ENCODE measurements around the gene ERP29.

The ERP29 gene

DNA sequence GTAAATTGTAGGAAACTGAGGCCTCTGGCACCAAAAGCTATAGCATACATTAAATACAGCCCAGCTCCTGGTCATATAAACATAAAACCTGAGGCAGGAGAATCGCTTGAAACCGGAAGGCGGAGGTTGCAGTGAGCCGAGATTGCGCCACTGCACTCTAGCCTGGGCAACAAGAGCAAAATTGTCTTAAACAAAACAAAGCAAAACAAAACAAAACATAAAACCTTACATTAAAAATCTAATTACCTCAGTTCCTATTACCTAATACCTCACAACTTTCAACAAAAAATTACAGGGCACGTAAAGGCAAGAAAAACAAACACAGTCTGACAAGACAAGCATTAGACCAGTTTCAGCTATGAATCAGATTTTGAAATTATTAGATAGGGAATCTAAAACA, 36.9 kb upstream of the ERP29 start:
- no peaks in the 10 kb centered on the region for H3K4me1 ChIP-seq (ENCODE audit: low read depth, poor library complexity, severe bottlenecking)
- no peak overlapping the region for H3K9ac ChIP-seq
- no peak overlapping the region for H3K27ac ChIP-seq
- no peaks in the 10 kb centered on the region for H3K27me3 ChIP-seq (ENCODE audit: insufficient read depth, low read depth)
- H2AFZ ChIP-seq (ENCODE audit: low read depth) = no peak overlapping the region
- no peaks in the 10 kb centered on the region for H4K20me1 ChIP-seq (ENCODE audit: insufficient read depth)
- no peak overlapping the region for H3K4me3 ChIP-seq (IDR thresholded peaks at IDR 0.05; ENCODE audit: insufficient read depth, low read depth, low read length)
- H3K36me3 ChIP-seq (ENCODE audit: insufficient read depth) = no peaks in the 10 kb centered on the region
- no peaks in the 10 kb centered on the region for H3K79me2 ChIP-seq (ENCODE audit: insufficient read depth, low read depth)
- TF ChIP-seq CTCF (conservative IDR thresholded peaks at IDR 0.05; ENCODE audit: low read depth, low read length) = no peak
- H3K4me2 ChIP-seq = no peak overlapping the region

DNA sequence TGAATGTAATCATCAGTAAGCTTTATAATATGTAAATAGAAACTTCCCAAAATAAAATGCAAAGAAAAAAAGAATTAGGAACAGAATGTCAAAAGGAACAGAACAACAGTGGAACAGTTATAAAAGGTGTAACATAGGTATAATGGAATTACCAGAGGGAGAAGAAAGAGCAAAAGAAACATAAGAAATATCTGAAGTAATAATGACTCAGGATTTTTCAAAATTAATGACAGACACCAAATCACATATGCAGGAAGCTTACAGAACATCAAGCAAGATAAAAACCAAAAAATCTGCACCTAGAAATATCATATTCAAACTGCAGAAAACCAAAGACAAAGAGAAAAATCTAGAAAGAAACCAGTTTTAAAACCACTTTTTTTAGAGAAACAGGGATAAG, 36.4 kb upstream of the ERP29 start:
- Histone ChIP-seq H2AFZ (ENCODE audit: low read depth) (no peak overlapping the region), H3K9ac (no peak overlapping the region), H3K4me3 (IDR thresholded peaks at IDR 0.05; ENCODE audit: insufficient read depth, low read depth, low read length) (no peak overlapping the region), H3K36me3 (ENCODE audit: insufficient read depth) (no peaks in the 10 kb centered on the region), H4K20me1 (ENCODE audit: insufficient read depth) (no peaks in the 10 kb centered on the region), H3K4me2 (no peak overlapping the region), H3K27ac (no peak overlapping the region), H3K27me3 (ENCODE audit: insufficient read depth, low read depth) (no peaks in the 10 kb centered on the region), H3K4me1 (ENCODE audit: low read depth, poor library complexity, severe bottlenecking) (no peaks in the 10 kb centered on the region), H3K79me2 (ENCODE audit: insufficient read depth, low read depth) (no peaks in the 10 kb centered on the region)
- no peak for TF ChIP-seq CTCF (conservative IDR thresholded peaks at IDR 0.05; ENCODE audit: low read depth, low read length)

DNA sequence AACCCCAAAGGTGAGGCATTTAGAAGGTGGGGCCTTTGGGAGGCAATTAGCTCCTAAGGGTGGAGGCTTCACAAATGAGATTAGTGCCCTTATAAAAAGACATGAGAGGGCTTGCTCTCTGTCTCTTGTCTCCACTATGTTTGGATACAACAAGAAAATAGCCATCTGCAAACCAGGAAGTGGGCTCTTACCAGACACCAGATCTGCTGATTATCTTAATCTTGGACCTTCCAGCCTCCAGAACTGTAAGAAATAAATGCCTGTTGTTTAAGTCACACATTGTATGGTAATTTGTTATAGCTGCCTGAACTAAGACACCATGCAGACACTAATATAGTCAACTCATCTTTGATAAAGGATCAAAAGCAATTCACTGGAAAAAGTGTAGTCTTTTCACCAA, 34.7 kb upstream of the ERP29 start:
- Histone ChIP-seq H4K20me1 (ENCODE audit: insufficient read depth) (no peaks in the 10 kb centered on the region), H3K4me2 (no peak overlapping the region), H3K27ac (no peak overlapping the region), H3K27me3 (ENCODE audit: insufficient read depth, low read depth) (no peaks in the 10 kb centered on the region), H2AFZ (ENCODE audit: low read depth) (no peak overlapping the region), H3K9ac (no peak overlapping the region), H3K4me1 (ENCODE audit: low read depth, poor library complexity, severe bottlenecking) (no peaks in the 10 kb centered on the region), H3K4me3 (IDR thresholded peaks at IDR 0.05; ENCODE audit: insufficient read depth, low read depth, low read length) (no peak overlapping the region), H3K36me3 (ENCODE audit: insufficient read depth) (no peaks in the 10 kb centered on the region), H3K79me2 (ENCODE audit: insufficient read depth, low read depth) (no peaks in the 10 kb centered on the region)
- no peak for TF ChIP-seq CTCF (conservative IDR thresholded peaks at IDR 0.05; ENCODE audit: low read depth, low read length)

- Histone ChIP-seq H3K4me1 (ENCODE audit: low read depth, poor library complexity, severe bottlenecking) (no peaks in the 10 kb centered on the region), H2AFZ (ENCODE audit: low read depth) (no peak overlapping the region), H3K27me3 (ENCODE audit: insufficient read depth, low read depth) (no peaks in the 10 kb centered on the region), H3K4me3 (IDR thresholded peaks at IDR 0.05; ENCODE audit: insufficient read depth, low read depth, low read length) (no peak overlapping the region), H3K4me2 (no peak overlapping the region), H4K20me1 (ENCODE audit: insufficient read depth) (no peaks in the 10 kb centered on the region), H3K79me2 (ENCODE audit: insufficient read depth, low read depth) (no peaks in the 10 kb centered on the region), H3K27ac (no peak overlapping the region), H3K36me3 (ENCODE audit: insufficient read depth) (no peaks in the 10 kb centered on the region), H3K9ac (no peak overlapping the region)
- TF ChIP-seq CTCF (conservative IDR thresholded peaks at IDR 0.05; ENCODE audit: low read depth, low read length) = no peak
Observed at GRCh38 chr12:111980598-111980997, 32.6 kb upstream of the ERP29 start.

- H3K27ac ChIP-seq = no peak overlapping the region
- H4K20me1 ChIP-seq (ENCODE audit: insufficient read depth) = no peaks in the 10 kb centered on the region
- H3K4me2 ChIP-seq = no peak overlapping the region
Observed at GRCh38 chr12:111981987-111982386, 31.2 kb upstream of the ERP29 start.

More at GRCh38 chr12:111981987-111982386, 31.2 kb upstream of the ERP29 start:
- Histone ChIP-seq H3K27me3 (ENCODE audit: insufficient read depth, low read depth) (no peaks in the 10 kb centered on the region), H2AFZ (ENCODE audit: low read depth) (no peak overlapping the region), H3K4me1 (ENCODE audit: low read depth, poor library complexity, severe bottlenecking) (no peaks in the 10 kb centered on the region), H3K36me3 (ENCODE audit: insufficient read depth) (no peaks in the 10 kb centered on the region), H3K9ac (no peak overlapping the region), H3K4me3 (IDR thresholded peaks at IDR 0.05; ENCODE audit: insufficient read depth, low read depth, low read length) (no peak overlapping the region), H3K79me2 (ENCODE audit: insufficient read depth, low read depth) (no peaks in the 10 kb centered on the region)
- TF ChIP-seq CTCF (conservative IDR thresholded peaks at IDR 0.05; ENCODE audit: low read depth, low read length) = no peak
